Natural killer cell (primary cell): ENCODE data around the gene LY6G6F. TPM values are rescaled to one million over a fixed set of nuclear protein-coding genes. Genes with fewer than 3 reads are reported as not detected.

Source experiments
- ATAC-seq, 3 donors: fragments of 150-1000 bp in 2 of 3; fragments of 200-7000 bp in 1 of 3; cut with Tn5 transposase; 1 replicate in 1 of 3; 2 replicates in 2 of 3; pipeline ENCODE4 v1.10.0; 2021; ENCODE audit warnings: mild to moderate bottlenecking in 2 of 3, moderate library complexity in 2 of 3
- DNase-seq, 2 donors: peaks; one replicate each; pipeline versions ENCODE4 v3.0.0 to v3.0.0-alpha.2; 2013 to 2021; ENCODE audit warnings: mixed read lengths in 1 of 2
- H3K27ac ChIP-seq: one replicate; pipeline ENCODE4 v1.5.1; 2013; ENCODE audit warnings: mild to moderate bottlenecking, low read length
- H3K27me3 ChIP-seq: one replicate; pipeline ENCODE4 v1.6.1; 2013; ENCODE audit warnings: low read length; ENCODE audit not compliant: control insufficient read depth, insufficient read depth
- H3K36me3 ChIP-seq: one replicate; pipeline ENCODE4 v1.6.1; 2013; ENCODE audit warnings: low read length; ENCODE audit not compliant: control insufficient read depth, insufficient read depth
- H3K4me1 ChIP-seq: one replicate; pipeline ENCODE4 v1.6.1; 2013; ENCODE audit warnings: low read length; ENCODE audit not compliant: control insufficient read depth, insufficient read depth
- H3K4me3 ChIP-seq: one replicate; pipeline ENCODE4 v1.5.1; 2013; ENCODE audit warnings: low read length
- H3K9me3 ChIP-seq: one replicate; pipeline ENCODE4 v1.6.1; 2013; ENCODE audit warnings: low read length; ENCODE audit not compliant: control insufficient read depth, insufficient read depth
- H3K27ac Mint-ChIP-seq, 2 donors: one replicate each; pipeline ENCODE4 v1.8.0; 2022; ENCODE audit warnings: mild to moderate bottlenecking in 2 of 2, mixed read lengths in 2 of 2, moderate library complexity in 1 of 2
- H3K27me3 Mint-ChIP-seq, 2 donors: one replicate each; pipeline ENCODE4 v1.8.0; 2022; ENCODE audit warnings: low read depth in 2 of 2, mixed read lengths in 2 of 2
- H3K36me3 Mint-ChIP-seq: one replicate; pipeline ENCODE4 v1.8.0; 2022; ENCODE audit warnings: mixed read lengths
- H3K4me1 Mint-ChIP-seq, 2 donors: one replicate each; pipeline ENCODE4 v1.8.0; 2022; ENCODE audit warnings: mixed read lengths in 2 of 2
- H3K4me3 Mint-ChIP-seq: one replicate; pipeline ENCODE4 v1.8.0; 2022; ENCODE audit warnings: mild to moderate bottlenecking, moderate library complexity, mixed read lengths
- H3K9me3 Mint-ChIP-seq, 2 donors: one replicate each; pipeline ENCODE4 v1.8.0; 2022; ENCODE audit warnings: mixed read lengths in 2 of 2
- WGBS: methylation state at CpG from one replicate; pipeline ENCODE4 v1.1.7; 2013; ENCODE audit warnings: missing lambda C conversion rate; ENCODE audit not compliant: insufficient coverage; 5-methylcytosine and 5-hydroxymethylcytosine counted together
- intact Hi-C: fragments of 100-400 bp; cut with micrococcal nuclease; formaldehyde crosslinking; loops from one replicate; pipeline ENCODE4 v1.14.2; 2022
- total RNA-seq, 4 donors: library from RNA; stranded (reverse); fragments of 120-200 nt in 1 of 4; gene quantifications; one replicate each; pipeline versions ENCODE4 v1.2.3 to v1.2.4, GENCODE V29; 2013 to 2022
- TF ChIP-seq, protein P1 (sequence below): fragments of 200-600 bp; IDR thresholded peaks from one replicate; pipeline ENCODE4 v1.8.0; 2022; ENCODE audit warnings: antibody characterized with exemption

The LY6G6F gene
- total RNA-seq, 3 donors from 2014 or later (not counting 1 experiment from before 2014, with no cell fraction given) = 0.97 to 3.2 (median 1.4) TPM

DNA sequence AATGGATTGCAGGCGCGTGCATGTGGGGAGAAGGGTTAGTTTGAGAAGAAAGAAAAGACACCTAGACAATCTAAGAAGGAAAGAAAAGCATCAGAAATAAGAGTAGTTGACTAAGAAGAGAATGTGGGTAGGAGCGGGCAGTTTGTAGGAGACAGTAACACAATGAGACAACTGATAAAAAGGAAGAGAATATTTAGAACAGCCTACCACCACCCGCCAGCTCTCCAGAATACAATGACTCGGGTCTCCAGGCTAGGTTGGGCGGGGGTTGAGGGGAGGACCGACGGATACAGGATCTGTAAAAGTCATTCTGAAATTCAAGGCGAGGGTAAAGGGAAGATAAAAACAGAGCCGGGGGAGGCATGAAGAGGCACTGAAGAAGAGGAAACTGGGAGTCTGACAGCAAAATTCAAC is 4.3 kb upstream of the LY6G6F start:
- peak overlapping the region; percentile 80 for H3K4me3 ChIP-seq
- peak overlapping the region; percentile 98 for H3K27ac ChIP-seq
- Mint-ChIP-seq H3K4me1 (peaks cover 24 to 32% of the 10 kb centered on the region in 2 donors), H3K36me3 (no peaks in the 10 kb centered on the region), H3K27me3 (no peaks in the 10 kb centered on the region), H3K9me3 (no peaks in the 10 kb centered on the region), H3K27ac (peak overlapping the region; percentile 96 to 98), H3K4me3 (peak overlapping the region; percentile 99)
- WGBS = 2% methylated on average over 9 of the region's 10 CpGs
- DNase-seq (no peak), ATAC-seq (peak in 1 of 3 donors; percentile 1)
- TF ChIP-seq, protein P1, sequence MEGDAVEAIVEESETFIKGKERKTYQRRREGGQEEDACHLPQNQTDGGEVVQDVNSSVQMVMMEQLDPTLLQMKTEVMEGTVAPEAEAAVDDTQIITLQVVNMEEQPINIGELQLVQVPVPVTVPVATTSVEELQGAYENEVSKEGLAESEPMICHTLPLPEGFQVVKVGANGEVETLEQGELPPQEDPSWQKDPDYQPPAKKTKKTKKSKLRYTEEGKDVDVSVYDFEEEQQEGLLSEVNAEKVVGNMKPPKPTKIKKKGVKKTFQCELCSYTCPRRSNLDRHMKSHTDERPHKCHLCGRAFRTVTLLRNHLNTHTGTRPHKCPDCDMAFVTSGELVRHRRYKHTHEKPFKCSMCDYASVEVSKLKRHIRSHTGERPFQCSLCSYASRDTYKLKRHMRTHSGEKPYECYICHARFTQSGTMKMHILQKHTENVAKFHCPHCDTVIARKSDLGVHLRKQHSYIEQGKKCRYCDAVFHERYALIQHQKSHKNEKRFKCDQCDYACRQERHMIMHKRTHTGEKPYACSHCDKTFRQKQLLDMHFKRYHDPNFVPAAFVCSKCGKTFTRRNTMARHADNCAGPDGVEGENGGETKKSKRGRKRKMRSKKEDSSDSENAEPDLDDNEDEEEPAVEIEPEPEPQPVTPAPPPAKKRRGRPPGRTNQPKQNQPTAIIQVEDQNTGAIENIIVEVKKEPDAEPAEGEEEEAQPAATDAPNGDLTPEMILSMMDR = no peak
- no peaks in the 10 kb centered on the region for H3K9me3 ChIP-seq
- intact Hi-C loops = loop anchor here (2.0 to 5.0 kb wide), 2 partner anchors 38 to 50 kb away; partner anchors contain the start of genes BAG6 and GPANK1
- H3K36me3 ChIP-seq = peaks cover 21% of the 10 kb centered on the region
- peaks cover 28% of the 10 kb centered on the region for H3K4me1 ChIP-seq
- no peaks in the 10 kb centered on the region for H3K27me3 ChIP-seq

DNA sequence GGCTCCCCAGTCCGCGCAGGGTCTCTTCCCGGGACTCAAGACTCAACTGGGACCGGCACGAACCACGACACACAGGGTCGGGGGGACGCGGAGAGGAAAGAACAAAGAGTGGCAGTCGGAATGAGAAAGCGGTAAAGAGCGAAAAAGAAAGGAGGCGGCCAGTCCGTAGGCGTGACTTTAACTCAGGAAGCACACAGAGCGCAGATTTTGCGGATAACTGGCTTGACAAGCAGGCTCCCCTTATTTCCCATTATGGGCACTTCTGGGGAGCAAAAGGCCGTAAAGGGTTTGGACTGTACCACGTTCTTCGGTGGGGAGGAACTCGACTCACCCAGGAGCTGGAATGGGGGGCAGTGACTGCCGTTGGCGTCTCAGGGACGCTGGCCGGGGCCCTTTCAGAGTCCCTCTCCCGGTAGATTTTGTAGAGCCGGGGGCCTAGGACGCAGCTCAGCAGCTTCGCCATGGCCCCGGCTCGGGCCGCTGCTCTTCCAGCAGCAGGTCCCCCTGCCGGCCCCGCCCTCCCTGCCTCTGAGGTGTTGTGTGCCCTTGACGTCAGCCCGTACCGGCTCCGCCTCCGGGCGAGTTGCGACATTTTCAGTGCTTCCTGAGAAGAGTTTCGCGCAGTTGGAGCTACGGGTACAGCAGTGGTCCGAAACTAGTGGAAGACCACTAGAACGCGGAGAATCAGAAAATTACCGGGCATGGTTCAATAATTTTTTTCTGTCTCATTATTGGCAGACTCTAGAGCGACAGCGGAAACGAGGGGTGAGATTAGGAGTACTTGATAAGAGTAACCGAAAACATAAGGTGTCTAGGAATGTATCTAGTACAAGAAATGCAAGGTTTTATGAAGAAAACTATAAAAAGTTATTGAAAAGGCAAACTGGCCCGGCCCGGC is 3.6 kb upstream of the LY6G6F start, which contains the start of gene ABHD16A:
TSS of gene ABHD16A (minus strand) at position 506 of the 898 bp plus-strand sequence. CDS start at position 463, 43 bp downstream.
- Histone ChIP-seq H3K27me3 (no peaks in the 10 kb centered on the region), H3K9me3 (no peaks in the 10 kb centered on the region), H3K4me3 (peak within 1 kb of the TSS; percentile 80), H3K36me3 (peaks cover 17% of the 10 kb centered on the region), H3K4me1 (peaks cover 28% of the 10 kb centered on the region), H3K27ac (peak within 1 kb of the TSS; percentile 98)
- H3K27me3 Mint-ChIP-seq = no peaks in the 10 kb centered on the region
- H3K36me3 Mint-ChIP-seq = no peaks in the 10 kb centered on the region
- H3K27ac Mint-ChIP-seq = peak within 1 kb of the TSS; percentile 96 to 98
- H3K9me3 Mint-ChIP-seq = no peaks in the 10 kb centered on the region
- DNase-seq (peak; percentile 97 to 99), ATAC-seq (peak; percentile 93 to 97 (median 95))
- TF ChIP-seq, protein P1 = no peak
- 1% methylated on average over 54 of the region's 54 CpGs for WGBS
- H3K4me1 Mint-ChIP-seq = peaks cover 24 to 27% of the 10 kb centered on the region in 2 donors
- intact Hi-C loops = loop anchor here (1.0 to 5.0 kb wide), 3 partner anchors 35 to 51 kb away; partner anchors contain the start of genes BAG6 and GPANK1
- peak within 1 kb of the TSS; percentile 99 for H3K4me3 Mint-ChIP-seq

DNA sequence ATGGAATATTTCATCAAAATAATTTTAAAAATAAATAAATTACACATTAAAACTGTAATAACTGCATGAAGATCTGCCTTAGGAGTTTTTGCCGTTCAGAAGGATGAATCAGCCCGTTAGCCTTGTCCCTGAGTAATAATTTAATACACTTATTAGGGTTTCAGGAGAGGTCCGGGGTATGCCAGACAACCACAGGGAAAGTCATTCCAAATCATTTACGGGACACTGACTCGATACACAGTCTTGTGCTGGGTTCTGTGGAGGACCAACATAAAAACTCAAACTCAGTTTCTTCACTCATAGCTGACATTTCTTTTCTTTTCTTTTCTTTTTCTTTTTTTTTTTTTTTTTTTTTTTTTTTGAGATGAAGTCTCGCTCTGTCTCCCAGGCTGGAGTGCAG is 735 bp upstream of the LY6G6F start:
- H3K9me3 ChIP-seq = no peaks in the 10 kb centered on the region
- no peak overlapping the region for H3K4me3 ChIP-seq
- H3K36me3 Mint-ChIP-seq = no peaks in the 10 kb centered on the region
- no peak for ATAC-seq
- H3K27me3 ChIP-seq = no peaks in the 10 kb centered on the region
- no peaks in the 10 kb centered on the region for H3K9me3 Mint-ChIP-seq
- no peak overlapping the region for H3K27ac ChIP-seq
- DNase-seq = no peak
- no peak overlapping the region for H3K4me3 Mint-ChIP-seq
- TF ChIP-seq, protein P1 = no peak
- H3K36me3 ChIP-seq = peaks cover 4% of the 10 kb centered on the region
- WGBS = 91% methylated on average over 5 of the region's 6 CpGs
- no peaks in the 10 kb centered on the region for H3K27me3 Mint-ChIP-seq
- no peak overlapping the region for H3K27ac Mint-ChIP-seq
- peaks cover 26 to 28% of the 10 kb centered on the region in 2 donors for H3K4me1 Mint-ChIP-seq
- peaks cover 32% of the 10 kb centered on the region for H3K4me1 ChIP-seq
- intact Hi-C loops = no loop called here
